ENCODE measurements around the gene NOL3. TPM values are rescaled to one million over a fixed set of nuclear protein-coding genes. Genes with fewer than 3 reads are reported as not detected.

NOL3 gene
- total and polyA plus RNA-seq, 9 of the 15 experiments (the other 6 are each of a cell fraction or from before 2014, with no cell fraction given): 0.45 to 14.0 (median 5.4) TPM

- TF ChIP-seq CHD7 (IDR thresholded peaks at IDR 0.05; ENCODE audit: low read depth, low read length): no peak
- TF ChIP-seq EGR1 (conservative IDR thresholded peaks at IDR 0.05): no peak
- no peak for TF ChIP-seq ZKSCAN1 (IDR thresholded peaks at IDR 0.05; ENCODE audit: low read depth, low read length)
- TF ChIP-seq CCNT2 (IDR thresholded peaks at IDR 0.05; ENCODE audit: borderline replicate concordance, extremely low read depth, insufficient read length, low read depth, low read length): no peak
These were observed 29.5 kb downstream of the NOL3 start (continued) for GRCh38 chr16:67199808-67200198.
